NCI-H510A (cell line): ENCODE data around the gene ERAS.
"Not testable (repeated sequence)": the region's sequence is repeated elsewhere in the genome, so short reads cannot be mapped to it uniquely, and the experiment has no call there.

Source experiments
- DNase-seq: peaks from one replicate; lab custom pipeline; 2025; lab: John Stamatoyannopoulos, UW

ERAS gene

GRCh38 chrX:48833542-48834138 lies 7.3 kb downstream of the ERAS start:
- no peak for DNase-seq

- no peak for DNase-seq
Measured at GRCh38 chrX:48834383-48834709, 8.0 kb downstream of the ERAS start.

GRCh38 chrX:48835524-48836329 lies 9.4 kb downstream of the ERAS start, which contains the start of gene PCSK1N:
Gene PCSK1N (minus strand): TSS chrX:48835610. CDS start chrX:48835532, 78 bp downstream.
- no peak for DNase-seq

GRCh38 chrX:48839686-48840085 lies 13.4 kb downstream of the ERAS start:
- no peak for DNase-seq

GRCh38 chrX:48848847-48849246 lies 22.5 kb downstream of the ERAS start:
- DNase-seq = no peak

GRCh38 chrX:48852857-48853256 lies 26.5 kb downstream of the ERAS start:
- no peak for DNase-seq

GRCh38 chrX:48853494-48853893 lies 27.2 kb downstream of the ERAS start:
- DNase-seq = not testable (repeated sequence)

GRCh38 chrX:48854121-48854804 lies 27.9 kb downstream of the ERAS start:
- DNase-seq = not testable (repeated sequence)

GRCh38 chrX:48854898-48855297 lies 28.6 kb downstream of the ERAS start:
- no peak for DNase-seq

- no peak for DNase-seq
Measured at GRCh38 chrX:48864210-48864609, 37.9 kb downstream of the ERAS start.

GRCh38 chrX:48872017-48872416 lies 45.7 kb downstream of the ERAS start:
- not testable (repeated sequence) for DNase-seq

- not testable (repeated sequence) for DNase-seq
Measured at GRCh38 chrX:48876944-48877343, 50.6 kb downstream of the ERAS start.
